Left lobe of liver (tissue), 2 donors: Measurements from ENCODE around the gene OR4C5. TPM values are rescaled to one million over a fixed set of nuclear protein-coding genes. Genes with fewer than 3 reads are reported as not detected.
"Not testable (repeated sequence)": the region's sequence is repeated elsewhere in the genome, so short reads cannot be mapped to it uniquely, and the experiment has no call there.

ENCODE experiments used
- ATAC-seq: fragments of 200-7000 bp; cut with Tn5 transposase; one replicate; pipeline ENCODE4 v1.9.1; 2020; ENCODE audit warnings: mild to moderate bottlenecking, moderate library complexity
- DNase-seq: peaks from one replicate; pipeline ENCODE4 v3.0.0-alpha.2; 2020; ENCODE audit warnings: low spot score
- total RNA-seq: library from RNA; stranded (reverse); gene quantifications from one replicate; pipeline ENCODE4 v1.2.1, GENCODE V29; 2021
- donor health status: DM: no; HTN: no; CAD: no; lungs with moderate emphysema.
- donor health status: DM: no; HTN: yes; CAD: no.

Gene OR4C5
- not detected for total RNA-seq

DNA sequence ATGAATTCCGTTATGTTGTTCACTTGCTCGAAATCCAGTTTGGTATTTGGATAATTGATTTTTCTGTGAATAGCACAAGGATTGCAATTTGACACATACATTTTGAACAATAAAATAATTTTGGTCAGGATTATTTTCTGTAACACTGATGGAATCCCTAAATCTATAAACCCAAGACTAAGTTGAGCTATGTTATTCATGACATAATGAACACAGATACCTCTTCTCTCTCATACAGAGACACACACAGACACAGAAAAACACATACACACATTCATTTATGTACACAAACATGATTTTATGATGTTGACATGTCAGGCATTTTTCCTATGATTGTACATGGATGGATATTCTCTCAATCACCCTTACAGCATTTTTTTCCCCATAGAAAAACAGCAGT, at the start of gene OR4C5:
TSS of gene OR4C5 (minus strand) at position 101 of the 400 bp plus-strand sequence. CDS start at position 101, 0 bp downstream.
- no peak for ATAC-seq
- DNase-seq = no peak

DNA sequence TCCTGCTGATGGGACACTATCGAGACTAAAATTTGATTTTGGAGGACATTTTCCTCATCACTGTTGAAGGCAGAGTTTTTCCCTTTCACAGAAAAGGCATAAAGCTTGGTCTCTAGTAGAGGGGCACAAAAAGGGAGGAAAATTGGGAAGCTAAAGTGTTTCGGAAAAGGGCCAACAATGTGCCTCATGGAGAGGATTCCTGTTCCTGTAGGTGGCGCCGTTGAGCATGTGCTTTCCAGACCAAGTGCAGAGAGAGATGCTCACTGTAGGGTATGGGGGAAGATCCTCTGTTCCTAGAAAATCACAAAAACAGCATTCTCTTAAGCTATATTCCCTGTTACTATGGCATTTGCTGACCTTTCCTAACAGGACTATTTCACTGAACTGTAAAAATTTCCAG, 18.4 kb upstream of the OR4C5 start:
- no peak for ATAC-seq
- no peak for DNase-seq

DNA sequence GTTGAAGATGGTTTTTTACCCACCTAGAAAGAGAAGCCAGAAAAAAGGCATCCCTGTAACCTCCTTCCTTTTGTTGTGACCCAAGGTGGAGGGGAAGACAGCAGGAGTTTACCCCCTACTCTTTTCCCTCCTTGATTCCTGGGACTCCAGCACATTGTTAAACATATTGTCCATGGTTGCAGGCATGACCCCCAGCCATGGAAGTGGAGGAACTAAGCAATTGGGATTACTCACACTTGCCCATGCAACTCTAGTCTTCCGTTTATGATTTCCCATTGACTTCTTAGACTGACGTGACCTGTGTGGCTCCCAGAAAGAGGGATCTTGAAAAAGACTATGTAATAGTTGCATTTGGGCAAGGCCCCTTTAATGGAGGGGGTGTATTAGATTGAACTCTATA, 17.9 kb upstream of the OR4C5 start:
- DNase-seq, ATAC-seq: not testable (repeated sequence)

DNA sequence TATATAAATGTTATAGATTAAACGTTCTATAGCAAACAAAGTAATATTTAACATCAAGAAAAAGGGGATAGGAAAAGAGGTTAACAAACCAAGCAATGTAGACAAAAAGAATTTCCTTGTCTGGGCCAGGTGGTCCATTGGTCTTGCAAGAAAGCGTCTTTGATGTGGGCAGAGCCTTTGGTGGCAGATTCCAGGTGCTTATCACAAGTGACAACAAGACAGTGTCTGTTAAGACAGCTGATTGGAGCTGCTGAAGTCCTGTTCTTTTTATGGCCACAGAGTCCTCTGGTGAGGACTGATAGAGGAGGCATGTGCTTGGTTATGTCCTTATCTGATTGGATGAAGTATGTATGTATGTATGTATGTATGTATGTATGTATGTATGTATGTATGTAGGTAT, 5.0 kb downstream of the OR4C5 start:
- not testable (repeated sequence) for DNase-seq, ATAC-seq

DNA sequence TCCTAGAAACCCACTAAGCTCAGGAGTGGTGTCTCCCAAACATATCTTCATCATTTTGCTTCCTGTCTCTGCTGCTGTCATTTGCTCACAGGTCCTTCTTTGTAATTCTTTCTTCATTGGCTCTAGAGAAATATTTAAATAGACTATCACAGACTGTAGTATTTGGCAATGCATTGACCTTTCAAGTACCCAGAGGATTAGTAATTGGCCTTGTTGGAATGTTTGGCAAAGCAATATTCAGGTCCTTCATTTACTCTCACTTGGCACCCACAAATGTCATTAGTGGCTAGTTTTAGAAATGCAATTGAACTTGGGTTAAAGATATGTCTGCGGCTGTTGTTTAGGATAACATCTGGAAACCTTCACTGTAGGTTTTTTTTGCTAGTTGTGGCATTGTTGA, 11.6 kb downstream of the OR4C5 start:
- DNase-seq (no peak), ATAC-seq (no peak)

DNA sequence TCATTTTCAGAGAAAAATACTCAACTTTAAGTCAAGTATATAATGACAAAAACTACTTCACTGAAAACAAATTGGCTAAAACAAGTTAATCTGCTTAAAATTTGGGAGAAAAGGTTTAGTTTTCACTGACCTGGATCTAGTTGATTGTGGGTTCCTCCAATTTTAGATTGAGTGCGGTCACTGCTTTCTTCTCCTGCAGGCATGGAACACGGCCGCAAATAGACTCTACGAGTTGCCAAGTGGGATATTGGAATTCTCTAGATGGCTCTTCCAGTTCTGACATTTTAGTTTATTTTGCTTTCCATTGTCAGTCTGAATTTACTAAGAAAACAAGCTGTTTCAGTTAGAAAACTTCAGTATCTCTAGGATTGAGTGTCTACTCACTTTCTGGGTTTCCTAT, 12.3 kb downstream of the OR4C5 start:
- ATAC-seq = no peak
- no peak for DNase-seq

DNA sequence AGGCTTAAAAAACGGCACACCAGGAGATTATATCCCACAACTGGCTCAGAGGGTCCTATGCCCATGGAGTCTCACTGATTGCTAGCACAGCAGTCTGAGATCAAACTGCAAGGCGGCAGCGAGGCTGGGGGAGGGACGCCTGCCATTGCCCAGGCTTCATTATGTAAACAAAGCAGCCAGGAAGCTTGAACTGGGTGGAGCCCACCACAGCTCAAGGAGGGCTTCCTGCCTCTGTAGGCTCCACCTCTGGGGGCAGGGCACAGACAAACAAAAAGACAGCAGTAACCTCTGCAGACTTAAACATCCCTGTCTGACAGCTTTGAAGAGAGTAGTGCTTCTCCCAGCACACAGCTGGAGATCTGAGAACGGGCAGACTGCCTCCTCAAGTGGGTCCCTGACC, 20.0 kb downstream of the OR4C5 start:
- not testable (repeated sequence) for DNase-seq, ATAC-seq

DNA sequence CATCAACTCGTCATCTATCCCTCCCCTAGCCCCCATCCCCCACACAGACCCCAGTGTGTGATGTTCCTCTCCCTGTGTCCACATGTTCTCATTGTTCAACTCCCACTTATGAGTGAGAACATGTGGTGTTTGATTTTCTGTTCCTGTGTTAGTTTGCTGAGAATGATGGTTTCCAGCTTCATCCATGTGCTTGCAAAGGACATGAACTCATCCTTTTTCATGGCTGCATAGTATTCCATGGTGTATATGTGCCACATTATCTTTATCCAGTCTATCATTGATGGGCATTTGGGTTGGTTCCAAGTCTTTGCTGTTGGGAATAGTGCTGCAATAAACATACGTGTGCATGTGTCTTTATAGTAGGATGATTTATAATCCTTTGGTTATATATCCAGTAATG, 23.8 kb downstream of the OR4C5 start:
- ATAC-seq, DNase-seq: not testable (repeated sequence)

DNA sequence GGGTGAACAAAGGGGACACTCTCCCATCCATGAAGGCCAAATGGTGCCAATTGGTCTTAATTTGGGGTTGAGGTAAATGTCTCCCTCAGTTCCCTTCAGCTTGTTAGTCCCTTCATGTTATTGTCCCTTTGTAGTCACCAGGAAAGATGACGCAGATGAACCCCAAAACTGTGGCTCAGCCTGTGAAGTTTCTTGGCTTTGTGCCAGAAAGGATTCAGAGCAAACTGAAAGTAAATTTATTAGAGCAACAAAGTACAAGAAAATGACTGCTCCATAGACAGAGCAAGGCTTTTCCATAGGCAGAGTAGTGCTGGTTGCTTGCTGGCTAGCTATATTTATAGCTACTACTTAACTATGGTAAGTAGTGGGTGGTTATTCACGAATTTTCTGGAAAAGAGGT, 24.8 kb downstream of the OR4C5 start:
- ATAC-seq (no peak), DNase-seq (no peak)

DNA sequence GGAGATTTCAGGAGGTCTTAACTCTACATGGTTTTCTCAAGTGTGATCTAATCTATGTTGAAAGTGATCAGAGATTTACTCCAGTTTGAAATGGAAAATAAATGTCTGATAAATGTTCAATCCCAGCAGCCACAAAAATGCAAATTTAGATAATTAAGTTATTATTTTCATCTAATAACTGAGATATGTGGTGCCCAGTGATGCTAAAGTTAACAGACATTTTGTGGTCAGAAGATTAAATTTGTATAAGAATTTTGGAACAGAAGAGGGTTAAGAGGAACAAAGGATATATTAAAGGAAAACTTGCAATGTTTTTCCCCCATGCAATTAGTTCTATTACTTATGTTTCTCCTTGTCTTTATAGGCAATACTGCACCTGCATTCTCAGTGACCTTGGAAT, 41.6 kb downstream of the OR4C5 start, which contains the start of gene OR4C3:
TSS of gene OR4C3 (plus strand) at position 301 of the 400 bp plus-strand sequence. CDS start 102 bp downstream, outside the sequence.
- not testable (repeated sequence) for DNase-seq, ATAC-seq

DNA sequence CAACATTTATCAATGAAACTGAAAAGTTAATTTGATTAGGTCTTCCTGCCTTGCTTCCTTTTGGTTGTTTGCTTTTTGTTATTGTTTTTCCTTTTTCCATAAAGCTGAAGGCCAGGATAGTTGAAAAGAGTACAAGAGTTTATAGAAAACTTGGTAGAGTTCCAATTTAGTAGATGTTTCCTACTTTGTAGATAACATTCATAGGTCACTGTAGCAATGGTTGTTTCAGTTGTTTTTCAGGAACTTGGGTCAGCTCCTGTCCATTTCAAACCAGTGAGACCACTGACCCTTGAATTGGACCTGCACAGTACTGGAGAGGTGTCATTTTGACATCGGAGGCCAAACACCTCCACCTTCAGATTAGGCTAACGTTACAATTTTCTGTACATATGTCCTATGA, 46.5 kb downstream of the OR4C5 start:
- ATAC-seq = peak; percentile 22
- DNase-seq = not testable (repeated sequence)

Other genes starting within 250 kb of the OR4C5 start
- gene OR4B1, start 149.7 kb downstream of the OR4C5 start, total RNA-seq = not detected
- not detected for gene OR4X2, start 121.4 kb downstream of the OR4C5 start, total RNA-seq
- gene OR4X1, start 102.6 kb downstream of the OR4C5 start, total RNA-seq = not detected
- gene OR4S1, start 60.2 kb downstream of the OR4C5 start, total RNA-seq = not detected
- not detected for gene OR4C3, start 41.5 kb downstream of the OR4C5 start, total RNA-seq
- gene OR4A47, start 122.3 kb upstream of the OR4C5 start, total RNA-seq = not detected